HepG2 (cell line): ENCODE results near the gene THSD4. TPM values are rescaled to one million over a fixed set of nuclear protein-coding genes. Genes with fewer than 3 reads are reported as not detected.

ENCODE experiments used
- ATAC-seq: fragments of 200-7000 bp; cut with Tn5 transposase; 3 replicates; pipeline ENCODE4 v1.9.1; 2020; ENCODE audit warnings: mild to moderate bottlenecking, moderate library complexity
- BruUV-seq: library from RNA; stranded (reverse); fragments of 400-500 nt; replicated peaks from 2 replicates; lab custom pipeline; 2021; lab: Mats Ljungman, UMichigan
- CTCF ChIA-PET: fragments of 300-600 bp; formaldehyde crosslinking; extraction: SDS; loops from one replicate; lab custom pipeline; 2021; ENCODE audit warnings: low total read pairs, inconsistent platforms, low intra/inter-chr PET ratio; lab: Yijun Ruan, JAX
- POLR2A ChIA-PET: fragments of 350-600 bp; sonication (Branson Sonifier 250); formaldehyde crosslinking; loops from one replicate; lab custom pipeline; 2020; ENCODE audit warnings: antibody characterized with exemption, inconsistent platforms; lab: Yijun Ruan, JAX
- DNase-seq: peaks from one replicate; pipeline ENCODE4 v3.0.0-alpha.2; 2015; ENCODE audit warnings: low spot score
- FAIRE-seq: peaks from 3 replicates; lab custom pipeline; 2011; peaks lifted over from hg19 to GRCh38; lab: Jason Lieb, UNC
- H2AFZ ChIP-seq: one replicate; pipeline ENCODE4 v1.6.1; 2011; ENCODE audit warnings: low read length, inconsistent platforms
- H3K27ac ChIP-seq: fragments of 300-600 bp; 3 replicates; pipeline ENCODE4 v1.8.0; 2011; ENCODE audit warnings: mixed run types, mild to moderate bottlenecking, mixed read lengths, low read length, inconsistent platforms; ENCODE audit not compliant: insufficient read depth; ENCODE audit errors: extremely low read length
- H3K27me3 ChIP-seq, 2 experiments: fragments of 200-600 bp in 1 of 2; 2 replicates in 1 of 2; 3 replicates in 1 of 2; pipeline versions ENCODE4 v1.6.0 to v1.8.0; 2011; ENCODE audit warnings: low read length in 2 of 2, mild to moderate bottlenecking in 2 of 2, moderate library complexity in 2 of 2, inconsistent platforms in 1 of 2; ENCODE audit not compliant: insufficient read depth in 2 of 2, control insufficient read depth in 1 of 2
- H3K36me3 ChIP-seq, 2 experiments: fragments of 200-600 bp in 1 of 2; replicated peaks in 1 of 2; 2 replicates in 1 of 2; 3 replicates in 1 of 2; pipeline versions ENCODE4 v1.5.1 to v1.8.0; 2011; ENCODE audit warnings: low read length in 2 of 2, inconsistent platforms in 1 of 2; ENCODE audit not compliant: insufficient read depth in 2 of 2, control insufficient read depth in 1 of 2
- H3K4me1 ChIP-seq: 2 replicates; pipeline ENCODE4 v1.5.1; 2012; ENCODE audit warnings: low read length, inconsistent platforms; ENCODE audit not compliant: insufficient read depth
- H3K4me2 ChIP-seq: 2 replicates; pipeline ENCODE4 v1.6.0; 2011; ENCODE audit warnings: low read depth, low read length, inconsistent platforms
- H3K4me3 ChIP-seq, 3 experiments: fragments of 200-600 bp in 1 of 3; sonication (generic), shearing (Covaris generic) in 1 of 3; replicated peaks in 1 of 3; 2 replicates each; pipeline ENCODE4 v1.5.1; 2011 to 2016; ENCODE audit warnings: low read length in 3 of 3, inconsistent platforms in 2 of 3, low read depth in 2 of 3, mild to moderate bottlenecking in 2 of 3, control low read depth in 1 of 3, mixed read lengths in 1 of 3; ENCODE audit not compliant: insufficient read depth in 1 of 3
- H3K79me2 ChIP-seq: one replicate; pipeline ENCODE4 v1.6.1; 2011; ENCODE audit warnings: low read length, inconsistent platforms; ENCODE audit not compliant: insufficient read depth
- H3K9ac ChIP-seq: 2 replicates; pipeline ENCODE4 v1.6.0; 2011; ENCODE audit warnings: mild to moderate bottlenecking, low read depth, low read length, inconsistent platforms; ENCODE audit not compliant: insufficient read depth
- H3K9me3 ChIP-seq: 2 replicates; pipeline ENCODE4 v1.5.1; 2012; ENCODE audit warnings: mild to moderate bottlenecking, low read length
- H4K20me1 ChIP-seq: 2 replicates; pipeline ENCODE4 v1.6.0; 2011; ENCODE audit warnings: inconsistent platforms, mild to moderate bottlenecking, low read length, moderate library complexity; ENCODE audit not compliant: insufficient read depth
- AHR ChIP-seq: IDR thresholded peaks from 2 replicates; pipeline ENCODE4 v1.6.1; 2018; ENCODE audit warnings: missing genetic modification reagents, missing compliant biosample characterization
- FOXM1 ChIP-seq: sonication (generic); formaldehyde crosslinking; IDR thresholded peaks from 2 replicates; pipeline ENCODE4 v1.5.0; 2020; ENCODE audit warnings: missing genetic modification reagents
- HOXA3 ChIP-seq: sonication (generic); formaldehyde crosslinking; IDR thresholded peaks from 2 replicates; pipeline ENCODE4 v1.5.0; 2020; ENCODE audit warnings: missing genetic modification reagents
- HOXA5 ChIP-seq: sonication (generic); formaldehyde crosslinking; IDR thresholded peaks from 2 replicates; pipeline ENCODE4 v1.4.0; 2020; ENCODE audit warnings: missing genetic modification reagents
- KAT7 ChIP-seq: IDR thresholded peaks from 2 replicates; pipeline ENCODE4 v1.6.1; 2018; ENCODE audit warnings: borderline replicate concordance, missing compliant biosample characterization
- MEIS1 ChIP-seq: sonication (generic); formaldehyde crosslinking; IDR thresholded peaks from 2 replicates; pipeline ENCODE4 v1.9.0; 2021; ENCODE audit warnings: mild to moderate bottlenecking, missing genetic modification reagents, moderate library complexity, borderline replicate concordance
- NCOA1 ChIP-seq: sonication (generic); formaldehyde crosslinking; IDR thresholded peaks from 2 replicates; pipeline ENCODE4 v1.9.0; 2021; ENCODE audit warnings: missing genetic modification reagents
- NR2F6 ChIP-seq, 2 experiments: IDR thresholded peaks; 2 replicates each; pipeline ENCODE4 v1.6.1; 2016; ENCODE audit warnings: antibody characterized with exemption in 1 of 2, mild to moderate bottlenecking in 1 of 2
- SP4 ChIP-seq: sonication (generic); formaldehyde crosslinking; IDR thresholded peaks from 2 replicates; pipeline ENCODE4 v1.8.1; 2023; ENCODE audit warnings: mild to moderate bottlenecking, missing genetic modification reagents
- ZNF552 ChIP-seq: sonication (generic); formaldehyde crosslinking; IDR thresholded peaks from 2 replicates; pipeline ENCODE4 v1.9.0; 2022; ENCODE audit warnings: missing genetic modification reagents, mild to moderate bottlenecking, borderline replicate concordance
- ZNF619 ChIP-seq: sonication (generic); formaldehyde crosslinking; IDR thresholded peaks from 2 replicates; pipeline ENCODE4 v1.4.0; 2020; ENCODE audit warnings: mild to moderate bottlenecking, missing genetic modification reagents
- ZSCAN20 ChIP-seq: sonication (generic); formaldehyde crosslinking; IDR thresholded peaks from 2 replicates; pipeline ENCODE4 v1.4.0; 2020; ENCODE audit warnings: missing genetic modification reagents, mild to moderate bottlenecking, borderline replicate concordance
- WGBS: methylation state at CpG from one replicate; pipeline ENCODE4 v1.1.6; 2017; ENCODE audit warnings: low lambda C conversion rate; 5-methylcytosine and 5-hydroxymethylcytosine counted together
- in situ Hi-C: cut with HindIII; loops from 2 replicates; pipeline ENCODE4 v1.10.0; 2017; ENCODE audit warnings: low pct_unique_long_range_greater_than_20kb; ENCODE audit not compliant: extremely low pct_ligation_motif_present
- intact Hi-C: fragments of 100-400 bp; cut with micrococcal nuclease; formaldehyde crosslinking; loops from one replicate; pipeline ENCODE4 v1.10.0; 2022; ENCODE audit not compliant: unreplicated experiment
- polyA plus RNA-seq, 8 experiments: library from polyadenylated mRNA; depleted of rRNA in 3 of 8; stranded (reverse) in 7 of 8; unstranded in 1 of 8; fragments of >200 nt; fragmentation: Illumina TruSeq in 4 of 8; extraction: Trizol in 4 of 8; gene quantifications; 2 replicates each; pipeline versions ENCODE4 v1.2.1 to v1.2.3, GENCODE V29; 2011 to 2016; ENCODE audit warnings: low read depth in 4 of 8, missing spikeins in 1 of 8, mixed read lengths in 1 of 8; ENCODE audit not compliant: insufficient read depth in 1 of 8
- total RNA-seq, 5 experiments: library from RNA; depleted of rRNA; stranded (reverse); fragments of >200 nt; fragmentation: Illumina TruSeq; extraction: Trizol; gene quantifications; 2 replicates each; pipeline ENCODE4 v1.2.3, GENCODE V29; 2016; ENCODE audit warnings: low read depth in 1 of 5
- TF ChIP-seq, protein P1 (sequence below): sonication (generic); IDR thresholded peaks from 2 replicates; pipeline ENCODE4 v1.6.1; 2016; ENCODE audit warnings: low read depth, borderline replicate concordance
- TF ChIP-seq, protein P2 (sequence below), 2 experiments: sonication (generic) in 1 of 2; formaldehyde crosslinking in 1 of 2; IDR thresholded peaks; 2 replicates each; pipeline versions ENCODE4 v1.4.0 to v1.6.1; 2016 to 2020; ENCODE audit warnings: borderline replicate concordance in 1 of 2, low read depth in 1 of 2, mild to moderate bottlenecking in 1 of 2, missing genetic modification reagents in 1 of 2
- TF ChIP-seq, protein P3 (sequence below): sonication (generic); formaldehyde crosslinking; IDR thresholded peaks from 2 replicates; pipeline ENCODE4 v1.5.1; 2020; ENCODE audit warnings: missing genetic modification reagents, mild to moderate bottlenecking, borderline replicate concordance

Gene THSD4
- total and polyA plus RNA-seq, 2 of the 13 experiments (the other 11 are each of a cell fraction or from before 2014, with no cell fraction given): 0.07 to 0.21 TPM

GRCh38 chr15:71651750-71652186, 536.5 kb downstream of the THSD4 start (continued):
- TF ChIP-seq MEIS1: no peak
- no peak for TF ChIP-seq KAT7 (CRISPR knock-in tag)
- TF ChIP-seq FOXM1: no peak
- TF ChIP-seq SP4 (CRISPR knock-in tag): no peak
- TF ChIP-seq NR2F6 (IDR thresholded peaks at IDR 0.05): no peak
- TF ChIP-seq NR2F6 (CRISPR knock-in tag; IDR thresholded peaks at IDR 0.05): no peak
- TF ChIP-seq, all 625 proteins: peak for 15

- H3K4me1 ChIP-seq: peaks cover 80% of the 10 kb centered on the region
- FAIRE-seq: no peak
- BruUV-seq: no TSS peak
- ChIA-PET CTCF (no interaction called here), POLR2A (no interaction called here)
- intact Hi-C loops (no loop called here), in situ Hi-C loops (no loop called here)
- H3K9me3 ChIP-seq: no peaks in the 10 kb centered on the region
- H3K4me3 ChIP-seq: no peak overlapping the region; a peak in 1 of 6 replicates
- 10% methylated on average over 8 of the region's 8 CpGs for WGBS
- peak; percentile 56 for DNase-seq
- no peaks in the 10 kb centered on the region for H3K79me2 ChIP-seq
- no peaks in the 10 kb centered on the region for H3K27me3 ChIP-seq
- no peak overlapping the region for H3K9ac ChIP-seq
- H3K36me3 ChIP-seq: no peaks in the 10 kb centered on the region
- peak overlapping the region; percentile 50 for H3K4me2 ChIP-seq
- no peaks in the 10 kb centered on the region for H4K20me1 ChIP-seq
- no peak overlapping the region for H2AFZ ChIP-seq
- H3K27ac ChIP-seq: peak overlapping the region; percentile 23
- ATAC-seq: peak; percentile 74
- TF ChIP-seq ZNF552: no peak
- no peak for TF ChIP-seq ZSCAN20 (CRISPR knock-in tag)
- TF ChIP-seq ZNF619 (CRISPR knock-in tag): no peak
- TF ChIP-seq, protein P1, sequence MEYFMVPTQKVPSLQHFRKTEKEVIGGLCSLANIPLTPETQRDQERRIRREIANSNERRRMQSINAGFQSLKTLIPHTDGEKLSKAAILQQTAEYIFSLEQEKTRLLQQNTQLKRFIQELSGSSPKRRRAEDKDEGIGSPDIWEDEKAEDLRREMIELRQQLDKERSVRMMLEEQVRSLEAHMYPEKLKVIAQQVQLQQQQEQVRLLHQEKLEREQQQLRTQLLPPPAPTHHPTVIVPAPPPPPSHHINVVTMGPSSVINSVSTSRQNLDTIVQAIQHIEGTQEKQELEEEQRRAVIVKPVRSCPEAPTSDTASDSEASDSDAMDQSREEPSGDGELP: peak; percentile 10; the same call in 1 of the 2 replicates
- TF ChIP-seq, protein P2, sequence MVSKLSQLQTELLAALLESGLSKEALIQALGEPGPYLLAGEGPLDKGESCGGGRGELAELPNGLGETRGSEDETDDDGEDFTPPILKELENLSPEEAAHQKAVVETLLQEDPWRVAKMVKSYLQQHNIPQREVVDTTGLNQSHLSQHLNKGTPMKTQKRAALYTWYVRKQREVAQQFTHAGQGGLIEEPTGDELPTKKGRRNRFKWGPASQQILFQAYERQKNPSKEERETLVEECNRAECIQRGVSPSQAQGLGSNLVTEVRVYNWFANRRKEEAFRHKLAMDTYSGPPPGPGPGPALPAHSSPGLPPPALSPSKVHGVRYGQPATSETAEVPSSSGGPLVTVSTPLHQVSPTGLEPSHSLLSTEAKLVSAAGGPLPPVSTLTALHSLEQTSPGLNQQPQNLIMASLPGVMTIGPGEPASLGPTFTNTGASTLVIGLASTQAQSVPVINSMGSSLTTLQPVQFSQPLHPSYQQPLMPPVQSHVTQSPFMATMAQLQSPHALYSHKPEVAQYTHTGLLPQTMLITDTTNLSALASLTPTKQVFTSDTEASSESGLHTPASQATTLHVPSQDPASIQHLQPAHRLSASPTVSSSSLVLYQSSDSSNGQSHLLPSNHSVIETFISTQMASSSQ (IDR thresholded peaks at IDR 0.05; ENCODE audit: low read depth): peak; percentile 48; the same call in 1 of the 2 replicates
- TF ChIP-seq, protein P2 (CRISPR knock-in tag; IDR thresholded peaks at IDR 0.05; ENCODE audit: borderline replicate concordance): no peak
- TF ChIP-seq HOXA5 (CRISPR knock-in tag): peak; percentile 43; the same call in 1 of the 2 replicates
- no peak for TF ChIP-seq NCOA1 (CRISPR knock-in tag)
- TF ChIP-seq AHR (CRISPR knock-in tag): no peak
- TF ChIP-seq, protein P3, sequence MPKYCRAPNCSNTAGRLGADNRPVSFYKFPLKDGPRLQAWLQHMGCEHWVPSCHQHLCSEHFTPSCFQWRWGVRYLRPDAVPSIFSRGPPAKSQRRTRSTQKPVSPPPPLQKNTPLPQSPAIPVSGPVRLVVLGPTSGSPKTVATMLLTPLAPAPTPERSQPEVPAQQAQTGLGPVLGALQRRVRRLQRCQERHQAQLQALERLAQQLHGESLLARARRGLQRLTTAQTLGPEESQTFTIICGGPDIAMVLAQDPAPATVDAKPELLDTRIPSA (CRISPR knock-in tag): no peak
- TF ChIP-seq HOXA3 (CRISPR knock-in tag): peak; percentile 25; the same call in 1 of the 2 replicates
Measured at GRCh38 chr15:71654042-71654719, 538.9 kb downstream of the THSD4 start.
